Astrocyte of the spinal cord (primary cell): ENCODE data around the gene AAK1.

Experiments
- DNase-seq: peaks from one replicate; pipeline ENCODE4 v3.0.0; 2011; ENCODE audit warnings: low read depth, low spot score
- H3K4me3 ChIP-seq: 2 replicates; pipeline ENCODE4 v1.5.1; 2011; ENCODE audit warnings: low read depth, mild to moderate bottlenecking, low read length, moderate library complexity
- in situ Hi-C: cut with HindIII; loops from 2 replicates; pipeline ENCODE4 v1.10.0; 2017; ENCODE audit warnings: low sequenced_read_pairs
- TF ChIP-seq, protein P1 (sequence below): IDR thresholded peaks from 2 replicates; pipeline ENCODE4 v1.5.1; 2012; ENCODE audit warnings: low read depth, mild to moderate bottlenecking, low read length, inconsistent platforms

AAK1 gene

DNA sequence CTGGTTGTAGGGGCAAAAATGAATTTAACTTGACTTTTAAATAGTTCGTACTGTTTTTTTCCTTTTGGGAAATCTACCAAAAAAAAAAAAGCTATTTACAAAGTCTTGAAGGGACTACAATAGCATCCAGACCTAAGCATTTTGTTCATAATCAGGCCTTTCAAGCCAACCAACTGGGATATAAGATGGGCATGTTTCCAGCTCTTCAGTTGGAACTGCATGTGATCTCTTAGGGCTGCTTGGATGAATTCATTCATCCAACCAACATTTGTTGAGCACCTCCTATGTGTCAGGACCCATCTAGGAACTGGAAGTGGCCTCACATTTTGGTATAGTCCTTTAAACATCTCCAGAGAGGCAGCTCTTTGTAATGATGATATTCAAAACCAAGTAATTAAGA is 98.6 kb downstream of the AAK1 start:
- no peak overlapping the region for H3K4me3 ChIP-seq
- TF ChIP-seq, protein P1, sequence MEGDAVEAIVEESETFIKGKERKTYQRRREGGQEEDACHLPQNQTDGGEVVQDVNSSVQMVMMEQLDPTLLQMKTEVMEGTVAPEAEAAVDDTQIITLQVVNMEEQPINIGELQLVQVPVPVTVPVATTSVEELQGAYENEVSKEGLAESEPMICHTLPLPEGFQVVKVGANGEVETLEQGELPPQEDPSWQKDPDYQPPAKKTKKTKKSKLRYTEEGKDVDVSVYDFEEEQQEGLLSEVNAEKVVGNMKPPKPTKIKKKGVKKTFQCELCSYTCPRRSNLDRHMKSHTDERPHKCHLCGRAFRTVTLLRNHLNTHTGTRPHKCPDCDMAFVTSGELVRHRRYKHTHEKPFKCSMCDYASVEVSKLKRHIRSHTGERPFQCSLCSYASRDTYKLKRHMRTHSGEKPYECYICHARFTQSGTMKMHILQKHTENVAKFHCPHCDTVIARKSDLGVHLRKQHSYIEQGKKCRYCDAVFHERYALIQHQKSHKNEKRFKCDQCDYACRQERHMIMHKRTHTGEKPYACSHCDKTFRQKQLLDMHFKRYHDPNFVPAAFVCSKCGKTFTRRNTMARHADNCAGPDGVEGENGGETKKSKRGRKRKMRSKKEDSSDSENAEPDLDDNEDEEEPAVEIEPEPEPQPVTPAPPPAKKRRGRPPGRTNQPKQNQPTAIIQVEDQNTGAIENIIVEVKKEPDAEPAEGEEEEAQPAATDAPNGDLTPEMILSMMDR = no peak
- in situ Hi-C loops = no loop called here
- no peak for DNase-seq

DNA sequence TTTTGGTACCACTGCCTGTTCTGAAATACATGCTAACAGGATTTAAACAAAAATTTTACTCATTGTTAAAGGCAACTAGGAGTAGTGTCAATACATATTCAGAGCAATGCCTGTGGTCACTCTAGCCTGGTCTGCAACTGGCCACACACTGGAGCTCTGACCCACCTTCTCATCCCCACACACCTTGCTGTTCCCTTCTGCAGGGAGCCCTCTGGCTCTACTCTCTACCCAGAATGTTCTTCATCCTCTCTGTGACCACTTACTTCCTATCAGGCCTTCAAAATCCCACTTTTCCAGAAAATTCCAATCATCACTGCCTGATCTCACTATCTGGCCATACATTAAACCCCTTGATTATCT is 104.0 kb downstream of the AAK1 start:
- no peak overlapping the region for H3K4me3 ChIP-seq
- TF ChIP-seq, protein P1 = no peak
- in situ Hi-C loops = no loop called here
- DNase-seq = no peak

DNA sequence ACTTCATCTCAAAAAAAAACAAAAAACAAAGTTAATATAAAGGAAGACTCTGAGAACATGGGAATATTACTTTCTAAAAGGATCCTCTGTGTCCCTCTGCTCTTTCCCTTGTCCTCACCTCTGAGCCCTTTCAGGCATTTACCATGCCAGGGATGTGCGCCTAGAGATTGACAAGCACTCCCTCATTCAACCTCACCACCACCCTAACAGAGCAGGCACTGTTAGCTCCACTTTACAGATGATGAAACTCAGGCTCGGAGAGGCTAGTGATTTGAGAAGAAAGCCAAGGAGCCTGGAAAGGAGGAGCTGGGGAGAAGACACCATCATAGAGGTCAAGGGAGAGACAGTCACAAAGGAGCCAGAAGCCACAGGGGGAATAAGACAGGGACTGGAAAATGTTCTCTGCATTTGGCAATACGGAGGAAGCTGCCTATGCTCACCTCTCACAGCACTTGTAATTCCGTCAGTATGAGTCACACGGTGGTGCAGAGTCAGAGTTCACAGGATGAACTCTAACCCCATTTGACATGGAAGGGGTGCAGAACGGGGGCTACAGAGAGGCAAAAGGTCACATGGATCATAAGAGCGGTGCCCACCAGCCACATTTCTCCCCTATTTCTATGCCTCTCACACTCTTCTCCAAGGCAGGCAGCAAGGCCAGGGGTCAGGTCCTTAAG is 104.5 kb downstream of the AAK1 start:
- TF ChIP-seq, protein P1 = no peak
- in situ Hi-C loops = no loop called here
- no peak for DNase-seq
- H3K4me3 ChIP-seq = no peak overlapping the region

DNA sequence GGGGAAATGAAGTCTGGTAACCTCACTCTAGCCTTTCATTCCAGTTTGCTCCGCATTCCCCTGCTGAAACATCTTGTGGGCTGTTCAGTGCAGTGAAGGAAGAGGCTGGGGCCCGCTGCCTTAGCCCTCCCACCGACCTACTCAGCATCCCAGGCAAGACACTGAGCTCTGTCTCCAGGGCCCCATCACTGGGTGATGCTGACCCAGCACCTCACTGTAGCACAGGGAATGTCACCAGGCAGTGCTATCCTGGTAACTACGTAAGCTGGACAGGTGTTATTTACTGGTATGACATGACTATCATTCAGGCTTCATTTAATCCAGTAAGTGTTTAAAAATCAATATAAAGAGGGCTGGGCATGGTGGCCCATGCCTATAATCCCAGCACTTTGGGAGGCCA is 105.3 kb downstream of the AAK1 start:
- no peak overlapping the region for H3K4me3 ChIP-seq
- DNase-seq = no peak
- in situ Hi-C loops = no loop called here
- TF ChIP-seq, protein P1 = no peak

DNA sequence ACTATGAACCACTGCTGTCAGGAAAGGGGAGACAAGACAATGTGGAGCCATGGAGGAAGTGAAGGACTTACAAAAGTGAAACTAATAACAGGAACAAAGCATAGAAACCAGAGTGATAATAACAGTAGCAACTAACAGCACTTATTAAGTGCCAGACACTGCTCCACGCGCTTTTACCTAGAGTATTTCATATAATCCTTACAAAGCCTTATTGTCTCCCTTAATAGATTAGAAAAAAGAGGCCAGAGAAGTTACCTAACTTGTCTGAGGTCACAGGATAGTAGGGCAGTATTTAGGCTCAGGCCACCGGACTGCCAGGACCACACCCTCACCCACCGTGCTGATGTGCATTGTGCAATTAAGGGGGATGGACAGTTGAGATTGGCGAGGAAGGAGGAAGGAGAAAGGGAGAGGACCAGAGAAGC is 107.7 kb downstream of the AAK1 start:
- in situ Hi-C loops = no loop called here
- H3K4me3 ChIP-seq = no peak overlapping the region
- TF ChIP-seq, protein P1 = no peak
- DNase-seq = no peak

DNA sequence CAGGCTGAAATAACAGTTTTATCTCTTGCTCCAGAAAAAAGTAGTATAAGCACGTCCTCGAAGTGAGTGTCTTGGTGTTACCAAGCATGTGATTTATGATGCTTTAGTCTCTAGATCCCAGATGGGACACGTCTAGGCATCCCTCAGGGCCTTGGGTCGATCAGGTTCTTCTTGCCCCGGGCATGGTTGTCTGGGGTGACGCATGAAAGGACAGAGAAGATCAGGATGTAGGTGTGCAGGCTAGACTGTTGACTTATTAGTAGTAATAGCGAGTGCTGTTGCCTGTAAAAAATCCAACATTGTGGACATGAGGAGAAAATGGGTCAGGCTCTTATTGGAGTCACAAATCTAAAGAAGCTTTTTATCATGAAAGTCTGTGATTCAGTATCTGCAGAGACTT is 112.4 kb downstream of the AAK1 start:
- in situ Hi-C loops = no loop called here
- no peak overlapping the region for H3K4me3 ChIP-seq
- DNase-seq = no peak
- TF ChIP-seq, protein P1 = no peak
